Measurements from ENCODE around the gene SPAG16.

Gene SPAG16

GRCh38 chr2:213259266-213259665 is 25.0 kb upstream of the SPAG16 start:
- Histone ChIP-seq H3K4me3 (replicated peaks; ENCODE audit: insufficient read depth, low read length) (no peak overlapping the region), H3K27me3 (ENCODE audit: insufficient read depth, poor library complexity, severe bottlenecking) (no peaks in the 10 kb centered on the region), H3K27ac (replicated peaks) (no peak overlapping the region)
- DNase-seq (ENCODE audit: low read depth in 1 of 2, low spot score in 1 of 2), result no peak
- TF ChIP-seq POLR2AphosphoS5 (IDR thresholded peaks at IDR 0.05; ENCODE audit: low read depth) (no peak), SPI1 (IDR thresholded peaks at IDR 0.05; ENCODE audit: borderline replicate concordance, low read depth) (no peak), REST (IDR thresholded peaks at IDR 0.05; ENCODE audit: insufficient replicate concordance, low read depth) (no peak), GABPA (IDR thresholded peaks at IDR 0.05; ENCODE audit: low read depth) (no peak), CTCF (IDR thresholded peaks at IDR 0.05; ENCODE audit: insufficient read depth, low read length) (no peak)

GRCh38 chr2:213261237-213261636 is 23.0 kb upstream of the SPAG16 start:
- no peak for TF ChIP-seq SPI1 (IDR thresholded peaks at IDR 0.05; ENCODE audit: borderline replicate concordance, low read depth)
- no peak for TF ChIP-seq POLR2AphosphoS5 (IDR thresholded peaks at IDR 0.05; ENCODE audit: low read depth)
- no peak for TF ChIP-seq REST (IDR thresholded peaks at IDR 0.05; ENCODE audit: insufficient replicate concordance, low read depth)
- TF ChIP-seq CTCF (IDR thresholded peaks at IDR 0.05; ENCODE audit: insufficient read depth, low read length), result no peak
- no peak for TF ChIP-seq GABPA (IDR thresholded peaks at IDR 0.05; ENCODE audit: low read depth)
- no peak for DNase-seq (ENCODE audit: low read depth in 1 of 2, low spot score in 1 of 2)

GRCh38 chr2:213261715-213262114 is 22.5 kb upstream of the SPAG16 start:
- no peak for TF ChIP-seq REST (IDR thresholded peaks at IDR 0.05; ENCODE audit: insufficient replicate concordance, low read depth)
- no peak for TF ChIP-seq GABPA (IDR thresholded peaks at IDR 0.05; ENCODE audit: low read depth)
- no peak for TF ChIP-seq SPI1 (IDR thresholded peaks at IDR 0.05; ENCODE audit: borderline replicate concordance, low read depth)
- no peak for TF ChIP-seq CTCF (IDR thresholded peaks at IDR 0.05; ENCODE audit: insufficient read depth, low read length)
- TF ChIP-seq POLR2AphosphoS5 (IDR thresholded peaks at IDR 0.05; ENCODE audit: low read depth), result no peak
- no peaks in the 10 kb centered on the region for H3K27me3 ChIP-seq (ENCODE audit: insufficient read depth, poor library complexity, severe bottlenecking)
- no peak overlapping the region for H3K27ac ChIP-seq (replicated peaks)
- H3K4me3 ChIP-seq (replicated peaks; ENCODE audit: insufficient read depth, low read length), result no peak overlapping the region
- DNase-seq (ENCODE audit: low read depth in 1 of 2, low spot score in 1 of 2), result no peak

More at GRCh38 chr2:213261237-213261636, 23.0 kb upstream of the SPAG16 start:
- Histone ChIP-seq H3K27ac (replicated peaks) (no peak overlapping the region), H3K27me3 (ENCODE audit: insufficient read depth, poor library complexity, severe bottlenecking) (no peaks in the 10 kb centered on the region), H3K4me3 (replicated peaks; ENCODE audit: insufficient read depth, low read length) (no peak overlapping the region)

Data from HL-60 (cell line).